Occipital lobe (tissue), 2 donors: ENCODE results near the gene P2RY14. TPM values are rescaled to one million over a fixed set of nuclear protein-coding genes. Genes with fewer than 3 reads are reported as not detected.
"Not testable (repeated sequence)": the region's sequence is repeated elsewhere in the genome, so short reads cannot be mapped to it uniquely, and the experiment has no call there.

Source experiments
- DNase-seq: peaks from one replicate; lab custom pipeline; 2025; lab: John Stamatoyannopoulos, UW
- total RNA-seq: library from RNA; depleted of rRNA; stranded (reverse); fragments of >200 nt; gene quantifications from one replicate; pipeline ENCODE4 v1.2.3, GENCODE V29; 2014

P2RY14 gene
- total RNA-seq, 1 donor from 2014 or later: 0.78 TPM

DNA sequence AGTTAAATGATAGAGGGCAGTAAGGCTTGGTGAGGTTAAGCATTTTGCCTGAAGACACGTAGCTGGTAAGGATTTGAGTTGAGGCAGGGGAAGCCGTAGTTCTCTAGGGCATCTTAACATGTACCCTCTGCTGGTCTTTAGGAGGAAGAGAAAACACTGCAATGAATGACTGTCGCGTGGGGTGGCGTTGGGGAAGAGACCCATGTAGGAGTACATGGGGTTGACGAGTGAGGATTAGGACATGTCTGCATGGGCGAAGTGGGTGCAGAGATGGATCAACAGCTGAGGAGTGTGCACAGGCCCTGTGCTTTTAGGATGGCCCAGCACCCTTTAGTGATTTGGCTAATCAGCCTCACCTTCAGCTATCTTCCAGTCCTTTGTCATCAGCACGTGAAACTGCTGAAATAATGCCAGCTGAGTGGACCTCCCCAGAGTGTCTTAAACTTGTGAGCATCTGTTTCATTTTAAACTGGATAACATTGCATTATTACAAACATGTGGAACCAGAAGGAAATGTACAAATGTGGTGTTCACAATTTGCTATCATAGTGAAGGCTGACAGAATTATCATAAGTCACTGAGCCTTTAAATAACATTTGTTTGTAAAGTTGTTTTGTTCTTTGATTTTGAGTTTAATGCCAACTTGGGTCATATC lies 15.3 kb downstream of the P2RY14 start:
- DNase-seq: no peak

DNA sequence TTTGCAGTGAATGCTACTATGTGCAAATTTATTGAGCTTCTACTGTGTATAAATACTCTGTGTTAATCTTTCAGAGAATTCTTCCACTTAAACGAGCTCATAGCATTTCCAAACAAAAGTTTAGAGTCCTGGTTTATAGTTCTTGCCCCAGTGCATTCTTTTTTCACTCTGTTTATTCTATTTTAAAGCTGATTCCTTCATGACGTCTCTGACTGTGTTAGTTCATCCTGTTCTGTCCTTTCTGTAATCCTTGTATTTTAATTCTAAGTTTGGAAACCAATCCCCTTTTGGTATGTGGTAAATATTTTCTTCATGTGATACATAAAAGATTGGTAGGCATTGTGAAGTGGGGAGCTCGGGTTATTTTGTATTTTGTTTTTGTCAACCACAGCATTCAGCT lies 18.7 kb downstream of the P2RY14 start:
- no peak for DNase-seq

DNA sequence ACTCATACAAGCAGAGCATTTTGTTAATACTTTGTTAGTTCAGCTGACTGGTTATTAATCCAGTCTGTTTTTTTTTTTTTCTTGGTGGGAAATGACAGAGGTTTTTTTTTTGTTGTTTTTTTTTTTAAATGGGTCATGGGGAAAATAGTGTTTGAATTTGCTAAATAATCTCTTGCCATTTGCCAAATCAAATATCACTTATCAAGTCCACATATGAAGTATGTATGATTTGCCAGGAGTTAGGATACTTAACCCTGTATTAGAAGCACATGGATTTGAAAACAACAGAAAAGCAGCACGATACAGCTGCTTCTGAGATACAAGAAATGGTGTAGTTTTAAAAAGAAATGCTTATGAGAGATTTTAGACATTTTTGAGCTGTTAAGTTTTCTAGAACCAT lies 21.6 kb downstream of the P2RY14 start:
- DNase-seq: no peak

DNA sequence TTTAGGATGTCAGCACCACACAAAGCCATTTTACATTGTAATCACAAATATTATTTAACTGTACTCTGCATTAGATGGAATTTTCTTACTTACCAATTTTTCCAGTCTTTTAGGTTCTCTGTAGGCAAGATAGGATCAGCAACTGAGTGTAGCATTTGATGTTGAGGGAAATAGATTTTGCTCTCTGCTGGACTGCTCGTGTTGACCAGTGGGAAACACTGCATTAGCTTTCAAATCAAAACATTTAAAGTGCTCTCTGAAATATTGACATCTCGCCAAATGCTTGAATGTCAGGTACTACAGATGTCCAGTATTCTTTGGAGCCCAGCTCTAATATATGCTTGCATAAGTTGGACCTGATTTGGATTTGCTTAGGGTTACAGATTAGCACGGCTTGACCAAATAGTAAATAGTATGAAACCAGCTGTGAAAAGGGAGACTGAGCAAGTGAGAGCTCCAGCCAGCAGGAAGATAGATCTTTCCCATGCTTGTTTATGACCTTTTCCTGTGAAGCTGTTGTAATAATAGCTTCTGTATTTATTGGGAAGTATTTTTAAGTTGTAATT lies 29.5 kb downstream of the P2RY14 start:
- no peak for DNase-seq

DNA sequence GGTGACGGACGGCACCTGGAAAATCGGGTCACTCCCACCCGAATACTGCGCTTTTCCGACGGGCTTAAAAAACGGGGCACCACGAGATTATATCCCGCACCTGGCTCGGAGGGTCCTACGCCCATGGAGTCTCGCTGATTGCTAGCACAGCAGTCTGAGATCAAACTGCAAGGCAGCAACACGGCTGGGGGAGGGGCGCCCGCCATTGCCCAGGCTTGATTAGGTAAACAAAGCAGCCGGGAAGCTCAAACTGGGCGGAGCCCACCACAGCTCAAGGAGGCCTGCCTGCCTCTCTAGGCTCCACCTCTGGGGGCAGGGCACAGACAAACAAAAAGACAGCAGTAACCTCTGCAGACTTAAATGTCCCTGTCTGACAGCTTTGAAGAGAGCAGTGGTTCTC lies 36.3 kb downstream of the P2RY14 start:
- not testable (repeated sequence) for DNase-seq

DNA sequence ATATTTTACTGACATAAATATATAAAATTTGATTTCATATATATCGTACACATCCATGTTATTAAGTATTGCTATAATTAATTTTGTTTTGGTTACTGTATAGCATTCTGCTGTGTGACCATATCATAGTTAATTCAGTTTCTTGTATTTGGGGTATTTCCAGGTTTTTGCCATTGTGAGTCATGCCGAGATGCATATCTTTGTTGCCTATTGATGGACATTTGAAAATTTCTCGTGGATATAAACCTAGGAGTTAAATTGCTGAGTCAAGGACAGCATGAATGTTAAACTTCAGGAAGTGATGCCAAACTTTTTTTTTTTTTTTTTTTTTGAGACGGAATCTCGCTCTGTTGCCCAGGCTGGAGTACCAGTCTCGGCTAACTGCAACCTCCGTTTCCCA lies 41.6 kb downstream of the P2RY14 start:
- DNase-seq: no peak

DNA sequence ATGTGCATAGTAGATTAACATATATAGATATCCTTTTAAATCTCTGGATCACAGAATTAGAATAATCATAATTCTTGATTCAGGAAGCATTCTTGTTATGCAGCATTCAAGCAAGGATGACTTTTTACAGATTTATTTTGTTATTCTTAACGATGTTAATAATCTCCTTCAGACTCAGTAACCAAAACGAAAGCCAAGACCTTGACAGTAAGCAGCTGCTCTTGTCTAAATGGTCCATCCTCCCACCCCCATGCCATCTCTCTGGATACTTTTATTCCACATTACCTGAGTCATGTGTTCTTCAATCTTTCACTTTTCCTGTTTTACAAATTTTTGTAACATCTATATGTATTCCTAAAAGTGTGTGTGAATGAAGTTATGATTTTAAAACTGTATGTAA lies 42.0 kb downstream of the P2RY14 start:
- DNase-seq: no peak

DNA sequence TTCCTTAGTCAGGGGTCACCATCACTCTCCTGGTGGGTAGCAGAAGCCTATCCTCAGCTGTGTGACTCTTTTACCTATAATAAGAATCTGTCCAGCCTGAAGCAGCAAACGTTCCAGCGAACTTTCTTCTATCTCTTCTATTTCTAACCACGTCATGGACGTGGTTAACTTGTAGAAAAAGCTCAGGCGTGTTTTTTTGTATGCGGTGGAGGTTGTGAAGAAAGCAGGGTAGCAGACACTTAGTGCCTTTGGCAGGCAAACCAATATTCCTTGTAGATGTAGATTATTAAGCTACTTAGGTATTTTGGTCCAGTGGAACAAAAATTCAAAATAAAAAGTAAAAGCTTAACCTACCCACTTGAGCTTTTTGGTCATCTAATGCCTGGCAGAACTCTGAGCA lies 43.5 kb downstream of the P2RY14 start:
- no peak for DNase-seq

DNA sequence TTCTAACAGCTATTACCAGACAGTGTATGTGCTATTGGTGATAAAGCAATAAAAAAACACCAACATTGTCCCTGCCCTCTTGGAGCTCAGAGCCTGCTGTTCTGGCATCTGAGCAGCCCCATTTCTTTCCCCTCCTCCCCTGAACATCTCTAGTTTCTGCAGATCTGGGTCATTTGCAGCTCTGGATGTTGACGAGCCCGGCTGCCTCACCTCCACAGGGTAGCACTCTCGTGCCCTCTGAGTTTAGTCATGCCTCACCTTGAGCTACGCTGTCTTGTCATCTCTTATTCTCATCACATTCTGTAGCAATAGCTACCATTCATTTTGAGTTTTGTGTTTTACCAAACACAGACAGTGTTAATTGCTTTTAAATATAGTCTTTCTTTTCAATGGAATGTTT lies 45.4 kb downstream of the P2RY14 start:
- DNase-seq: no peak

DNA sequence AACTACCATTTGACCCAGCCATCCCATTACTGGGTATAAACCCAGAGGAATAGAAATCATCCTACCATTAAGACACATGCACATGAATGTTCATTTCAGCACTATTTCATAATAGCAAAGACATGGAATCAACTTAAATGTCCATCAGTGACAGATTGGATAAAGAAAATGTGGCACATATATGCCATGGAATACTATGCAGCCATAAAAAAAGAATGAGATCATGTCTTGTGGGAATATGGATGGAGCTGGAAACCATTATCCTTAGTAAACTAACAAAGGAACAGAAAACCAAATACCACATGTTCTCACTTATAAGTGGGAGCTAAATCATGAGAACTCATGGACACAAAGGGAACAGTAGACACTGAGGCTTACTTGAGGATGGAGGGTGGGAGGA lies 45.9 kb downstream of the P2RY14 start:
- DNase-seq: not testable (repeated sequence)

DNA sequence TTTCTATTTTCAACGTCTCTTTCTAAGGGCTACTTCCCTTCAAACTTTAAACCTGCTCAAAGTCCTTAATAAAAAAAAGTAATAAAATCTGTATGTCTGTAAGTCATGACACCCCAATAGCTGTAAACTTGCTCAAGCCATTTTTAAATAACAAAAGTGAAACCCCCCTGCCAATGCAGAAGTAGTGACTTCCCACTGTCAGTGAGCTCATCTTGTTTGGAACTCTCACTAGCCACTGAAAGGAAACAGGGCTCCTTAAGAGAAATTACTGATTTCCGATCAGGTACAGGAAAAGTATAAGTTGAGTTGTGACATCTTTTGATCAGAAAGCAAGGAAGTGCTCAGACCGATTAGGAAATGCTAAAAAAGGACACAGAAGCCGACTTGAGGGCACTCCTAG lies 47.7 kb downstream of the P2RY14 start:
- DNase-seq: no peak

DNA sequence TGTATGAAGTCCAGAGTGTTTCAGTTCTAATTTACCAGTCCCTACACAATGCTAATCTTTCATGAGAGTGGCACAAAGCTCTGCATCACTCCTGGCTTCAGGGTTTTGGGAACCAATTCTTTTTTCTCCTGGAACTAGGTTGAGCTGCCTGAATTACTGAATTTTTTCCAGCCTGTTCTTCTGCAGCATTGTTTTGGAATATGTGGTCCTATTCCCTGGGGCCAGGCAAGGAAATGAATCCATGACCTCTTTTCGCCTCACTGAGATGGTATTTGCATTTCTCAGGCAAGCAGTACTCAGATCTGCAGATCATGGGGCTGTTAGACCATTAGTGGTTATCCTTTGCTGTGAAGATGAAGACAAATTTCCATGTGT lies 49.7 kb downstream of the P2RY14 start:
- no peak for DNase-seq

DNA sequence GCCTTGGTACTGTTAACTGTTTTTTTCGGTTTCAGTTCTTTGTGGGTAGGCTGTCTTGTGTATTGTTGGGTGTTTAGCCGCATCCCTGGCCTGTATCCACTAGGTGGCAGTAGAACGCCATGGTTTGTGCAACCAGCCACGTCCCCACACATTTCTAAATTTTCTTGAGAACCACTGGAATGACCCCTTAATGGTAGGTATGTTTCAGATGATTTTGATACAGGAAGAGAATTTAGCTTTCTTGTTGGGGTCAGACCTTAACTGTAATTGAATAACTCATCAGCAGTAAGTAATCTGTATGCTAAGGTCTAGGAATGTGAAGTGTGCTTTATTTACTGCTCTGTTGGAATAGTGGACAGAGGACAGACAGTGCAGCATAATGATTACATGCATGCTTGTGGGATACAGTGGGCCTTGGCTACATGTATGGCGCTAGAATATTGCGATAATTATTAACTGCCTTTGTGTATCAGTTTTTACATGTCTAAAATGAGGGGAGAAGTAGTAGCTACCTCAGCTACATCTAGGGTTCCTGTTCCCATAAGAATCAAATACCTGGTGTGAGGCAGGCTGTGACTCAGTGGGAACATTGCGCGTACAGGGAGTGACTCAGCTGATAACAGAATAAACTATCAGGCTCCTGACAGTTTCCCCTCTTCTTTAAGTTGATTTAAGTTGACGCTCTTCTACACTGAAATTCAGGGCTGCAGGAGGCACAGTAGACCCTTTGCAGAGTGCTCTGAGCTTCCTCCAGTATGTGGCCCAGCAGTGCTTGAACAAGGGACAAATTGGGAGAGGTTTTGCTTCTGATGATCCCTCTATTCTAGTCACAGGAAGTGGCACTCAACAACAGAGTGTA lies 50.3 kb downstream of the P2RY14 start:
- peak; percentile 63 for DNase-seq

DNA sequence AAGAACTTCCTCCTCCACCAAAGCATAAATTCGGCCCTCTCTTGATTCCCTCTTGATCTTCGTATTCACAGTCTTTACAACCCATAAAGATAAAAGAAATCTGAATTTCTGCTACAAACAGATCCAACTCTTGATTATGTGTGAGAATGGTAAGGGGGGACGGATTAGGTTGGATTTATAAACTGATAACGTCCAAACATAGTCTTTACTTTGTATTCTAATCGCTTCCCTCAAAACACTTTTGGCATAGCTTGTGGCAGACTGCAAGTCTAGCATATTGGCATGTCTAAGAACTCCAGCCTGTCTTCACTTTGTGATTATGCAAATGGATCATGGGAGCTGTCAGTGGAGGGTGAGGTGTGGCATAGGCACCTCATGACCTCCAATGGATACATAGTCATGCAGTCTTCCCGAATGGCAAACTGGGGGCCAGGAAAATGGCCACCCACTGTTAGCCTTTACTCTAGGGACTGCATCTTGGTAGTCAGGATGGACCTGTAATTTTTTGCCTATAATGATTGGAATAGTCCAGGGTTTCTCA lies 51.0 kb downstream of the P2RY14 start:
- no peak for DNase-seq

DNA sequence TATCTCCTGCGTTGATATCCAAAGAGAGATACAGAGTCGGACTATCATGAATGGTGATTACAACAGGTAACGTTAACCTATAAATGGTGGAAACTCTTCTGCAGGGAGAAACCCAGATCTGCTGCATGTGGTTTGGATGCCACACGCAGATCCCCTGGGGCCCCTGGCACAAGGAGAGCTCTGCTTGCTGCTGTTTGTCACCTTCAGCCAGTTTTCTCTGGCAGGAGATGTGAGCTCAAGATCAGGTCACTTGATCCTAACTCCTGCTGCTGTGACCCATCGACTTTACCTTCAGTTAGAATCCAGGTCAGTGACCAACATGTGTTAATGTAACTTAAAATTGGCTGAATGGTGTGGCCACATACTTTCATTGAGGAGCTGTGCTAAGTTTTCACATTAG lies 51.5 kb downstream of the P2RY14 start:
- DNase-seq: no peak

DNA sequence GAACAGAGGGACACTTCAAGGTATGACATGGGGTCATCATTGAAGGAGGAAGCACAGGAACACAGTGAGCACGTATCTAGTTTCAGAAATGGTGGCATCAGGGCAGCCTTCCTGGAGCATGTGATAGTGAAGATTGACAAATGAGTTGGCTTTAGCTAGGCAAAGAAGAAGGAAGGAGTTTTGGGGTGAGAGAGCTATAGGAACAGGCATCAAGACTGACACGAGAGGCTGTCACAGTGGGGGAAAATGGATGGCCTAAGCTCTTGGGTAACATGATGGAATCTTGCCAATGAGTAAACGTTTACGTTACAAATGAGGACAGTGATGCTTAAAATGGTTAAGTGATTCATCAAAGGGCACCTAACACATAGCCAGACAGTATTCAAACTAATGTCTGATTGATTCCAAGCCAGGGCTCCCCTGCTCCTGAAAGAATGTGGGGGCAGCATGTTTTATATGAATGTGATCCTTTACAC lies 52.2 kb downstream of the P2RY14 start:
- DNase-seq: no peak

DNA sequence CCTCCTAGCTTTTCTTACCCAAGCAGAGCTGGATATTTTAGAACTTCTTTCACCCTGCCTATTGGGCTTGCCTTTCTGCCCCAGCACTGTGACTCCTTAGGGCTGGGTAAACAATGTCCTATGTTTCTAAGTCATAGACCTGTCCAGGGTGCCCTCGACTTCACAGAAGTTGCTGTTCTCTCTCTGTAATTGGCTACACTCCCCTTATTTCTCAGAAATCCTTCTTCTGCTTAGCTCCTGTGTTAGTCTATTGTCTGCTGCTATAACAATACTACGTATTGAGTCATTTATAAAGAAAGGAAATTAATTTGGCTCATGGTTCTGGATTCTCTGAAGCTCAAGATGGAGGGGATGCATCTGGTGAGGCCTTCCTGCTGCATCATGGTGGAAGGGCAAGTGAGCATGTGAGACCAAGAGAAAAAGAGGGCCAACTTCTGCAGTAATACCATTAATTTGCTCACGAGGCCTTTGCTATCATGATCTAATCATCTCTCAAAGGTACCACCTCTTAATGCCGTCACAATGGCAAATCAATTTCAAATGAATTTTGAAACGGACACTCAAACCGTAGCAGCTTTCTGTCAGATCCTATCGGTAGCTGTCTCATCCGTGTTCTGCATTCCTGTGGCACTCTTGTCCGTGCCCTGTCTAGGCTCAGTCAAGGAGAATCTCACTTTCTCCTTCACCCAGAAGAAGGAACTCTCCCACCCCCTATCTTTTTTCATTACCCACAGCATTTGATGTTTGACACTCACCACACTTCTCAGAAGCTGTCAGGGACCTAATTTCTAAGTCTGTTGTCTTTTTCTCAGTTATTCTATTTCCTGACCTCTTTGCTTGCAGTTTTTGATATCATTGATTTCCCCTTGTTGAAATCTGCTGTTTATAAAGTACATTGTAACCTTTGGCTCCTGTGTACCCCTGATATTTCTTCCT lies 53.0 kb downstream of the P2RY14 start:
- no peak for DNase-seq

DNA sequence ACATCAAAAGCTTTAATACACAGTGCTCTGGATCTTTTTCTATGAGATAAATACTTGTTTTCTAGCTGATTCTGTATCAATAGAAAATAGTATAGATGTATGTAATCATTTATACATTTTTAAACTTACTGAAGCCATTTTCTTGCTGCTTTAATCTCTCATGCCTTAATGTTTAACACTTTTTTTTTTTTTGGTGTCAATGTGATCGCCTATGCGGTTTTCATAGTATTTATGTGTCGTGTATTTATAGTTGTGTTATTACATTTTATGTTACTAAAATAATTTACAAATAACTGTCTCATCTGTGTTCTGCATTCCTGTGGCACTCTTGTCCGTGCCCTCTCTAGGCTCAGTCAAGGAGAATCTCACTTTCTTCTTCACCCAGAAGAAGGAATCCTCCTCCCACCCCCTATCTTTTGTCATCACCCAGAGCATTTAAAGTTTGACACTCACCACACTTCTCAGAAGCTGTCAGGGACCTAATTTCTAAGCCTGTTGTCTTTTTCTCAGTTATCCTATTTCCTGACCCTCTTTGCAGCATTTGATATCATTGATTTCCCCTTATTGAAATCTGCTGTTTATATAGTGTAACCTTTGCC lies 54.0 kb downstream of the P2RY14 start:
- no peak for DNase-seq

DNA sequence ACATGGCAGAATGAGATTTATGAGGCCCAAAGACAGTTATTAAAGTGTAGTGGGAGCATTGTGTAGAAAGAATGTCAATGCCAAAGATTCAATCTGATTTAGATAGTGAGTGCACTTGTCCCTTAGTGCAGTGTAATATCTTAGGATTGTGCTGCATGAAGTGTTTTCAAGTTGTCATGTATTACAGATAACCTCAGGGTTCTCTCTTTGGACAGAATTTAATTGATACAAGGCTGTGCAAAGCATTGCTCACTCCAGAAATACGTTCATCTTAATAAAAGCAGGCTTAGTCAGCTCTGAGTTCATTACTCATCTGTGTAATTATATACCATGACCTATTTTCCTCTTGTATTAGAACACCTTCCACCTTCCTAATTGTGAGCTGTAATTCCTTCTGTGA lies 59.3 kb downstream of the P2RY14 start:
- no peak for DNase-seq

DNA sequence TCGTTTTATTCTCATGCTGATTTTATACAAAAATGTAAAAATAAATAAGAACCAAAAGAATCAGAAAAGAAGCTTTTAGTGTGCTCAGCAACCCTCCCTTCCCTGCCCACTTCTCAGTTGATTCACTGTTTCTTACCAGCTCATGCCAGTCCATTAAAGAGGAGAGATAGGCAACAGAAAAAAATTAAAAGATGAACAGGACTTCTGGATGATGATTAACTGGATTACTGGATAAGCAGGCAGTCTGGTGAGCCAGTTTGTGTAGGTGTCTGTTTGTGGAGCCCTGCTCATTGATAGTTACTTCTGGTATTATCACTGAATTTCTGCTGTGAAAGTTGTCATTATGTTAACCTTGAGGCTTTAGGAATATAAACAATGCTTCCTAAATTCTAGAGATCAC lies 60.2 kb downstream of the P2RY14 start:
- DNase-seq: no peak
